ENCODE measurements around the gene SLX4IP. TPM values are rescaled to one million over a fixed set of nuclear protein-coding genes. Genes with fewer than 3 reads are reported as not detected.

Gene SLX4IP
- total and polyA plus RNA-seq, 2 donors (not counting 3 experiments of a cell fraction or from before 2014, with no cell fraction given), result 1.9 to 4.5 TPM

GRCh38 chr20:10558635-10559187, 123.6 kb downstream of the SLX4IP start:
- no peaks in the 10 kb centered on the region for H3K9me3 ChIP-seq (replicated peaks; ENCODE audit: control insufficient read depth, insufficient read depth, low read length)
- intact Hi-C loops (cut with micrococcal nuclease), result loop anchor here (5.0 to 10.0 kb wide), 5 partner anchors 39 to 944 kb away; no protein-coding TSS in a partner anchor
- no peaks in the 10 kb centered on the region for H3K27me3 ChIP-seq (ENCODE audit: control insufficient read depth in 2 of 2, insufficient read depth in 2 of 2, low read length in 2 of 2)
- no peaks in the 10 kb centered on the region for H3K9me1 ChIP-seq (replicated peaks; ENCODE audit: control insufficient read depth, extremely low read depth, insufficient read depth, low read length)
- no peak for DNase-seq (ENCODE audit: low read depth, low spot score)
- BruUV-seq (replicated peaks), result no TSS peak
- TF ChIP-seq POLR2A (IDR thresholded peaks at IDR 0.05; ENCODE audit: low read depth, low read length) (no peak), EZH2 (IDR thresholded peaks at IDR 0.05; ENCODE audit: borderline replicate concordance, low read depth, low read length, severe bottlenecking) (no peak), GATA2 (IDR thresholded peaks at IDR 0.05; ENCODE audit: insufficient read depth, insufficient read length, low read depth, low read length) (no peak), POLR2AphosphoS5 (IDR thresholded peaks at IDR 0.05; ENCODE audit: insufficient read depth, low read depth, low read length) (no peak), MAX (IDR thresholded peaks at IDR 0.05; ENCODE audit: insufficient read depth, insufficient read length) (no peak), MYC (IDR thresholded peaks at IDR 0.05; ENCODE audit: low read depth, low read length) (no peak), FOS (IDR thresholded peaks at IDR 0.05; ENCODE audit: borderline replicate concordance, insufficient read depth, low read length) (no peak)
- no peak overlapping the region for H3K4me2 ChIP-seq (ENCODE audit: insufficient read depth, low read length)
- H3K9ac ChIP-seq (replicated peaks; ENCODE audit: extremely low read depth, insufficient read depth, low read length), result no peak overlapping the region
- no peak overlapping the region for H3K4me3 ChIP-seq (replicated peaks in 1 of 3; ENCODE audit: insufficient read depth in 1 of 3, low read depth in 1 of 3, low read length in 3 of 3)
- H3K4me1 ChIP-seq (ENCODE audit: control insufficient read depth, extremely low read depth, insufficient read depth, low read length), result peaks cover 19% of the 10 kb centered on the region
- ChIA-PET POLR2A (interaction anchor here (0.7 kb wide), 1 partner anchor 43 kb away, joined by 5 read pairs; no protein-coding TSS in a partner anchor), CTCF (interaction anchor here (0.6 kb wide), 1 partner anchor 985 kb away, joined by 3 read pairs; no protein-coding TSS in a partner anchor)
- no peaks in the 10 kb centered on the region for H3K79me2 ChIP-seq (ENCODE audit: control insufficient read depth, insufficient read depth, low read length)
- dilution Hi-C loops (cut with MboI; ENCODE audit: extremely low pct_ligation_motif_present, low sequenced_read_pairs), result no loop called here
- FAIRE-seq, result no peak
- no peak overlapping the region for H2AFZ ChIP-seq (ENCODE audit: low read depth, low read length)
- no peaks in the 10 kb centered on the region for H4K20me1 ChIP-seq (replicated peaks; ENCODE audit: control insufficient read depth, extremely low read depth, insufficient read depth, low read length)
- no peak overlapping the region for H3K27ac ChIP-seq (ENCODE audit: insufficient read depth, low read depth, low read length)
- H3K36me3 ChIP-seq (ENCODE audit: control insufficient read depth in 2 of 2, extremely low read depth in 1 of 2, insufficient read depth in 2 of 2, low read length in 2 of 2), result no peaks in the 10 kb centered on the region

GRCh38 chr20:10559266-10559665, 124.2 kb downstream of the SLX4IP start:
- dilution Hi-C loops (cut with MboI; ENCODE audit: extremely low pct_ligation_motif_present, low sequenced_read_pairs) (no loop called here), intact Hi-C loops (cut with micrococcal nuclease) (loop anchor here (5.0 to 10.0 kb wide), 5 partner anchors 38 to 944 kb away; no protein-coding TSS in a partner anchor)
- Histone ChIP-seq H3K4me3 (replicated peaks in 1 of 3; ENCODE audit: insufficient read depth in 1 of 3, low read depth in 1 of 3, low read length in 3 of 3) (no peak overlapping the region), H3K27ac (ENCODE audit: insufficient read depth, low read depth, low read length) (no peak overlapping the region), H3K27me3 (ENCODE audit: control insufficient read depth in 2 of 2, insufficient read depth in 2 of 2, low read length in 2 of 2) (no peaks in the 10 kb centered on the region), H3K9me1 (replicated peaks; ENCODE audit: control insufficient read depth, extremely low read depth, insufficient read depth, low read length) (no peaks in the 10 kb centered on the region), H4K20me1 (replicated peaks; ENCODE audit: control insufficient read depth, extremely low read depth, insufficient read depth, low read length) (no peaks in the 10 kb centered on the region), H3K9ac (replicated peaks; ENCODE audit: extremely low read depth, insufficient read depth, low read length) (no peak overlapping the region), H3K79me2 (ENCODE audit: control insufficient read depth, insufficient read depth, low read length) (no peaks in the 10 kb centered on the region), H3K4me2 (ENCODE audit: insufficient read depth, low read length) (no peak overlapping the region), H3K36me3 (ENCODE audit: control insufficient read depth in 2 of 2, extremely low read depth in 1 of 2, insufficient read depth in 2 of 2, low read length in 2 of 2) (no peaks in the 10 kb centered on the region), H2AFZ (ENCODE audit: low read depth, low read length) (no peak overlapping the region), H3K9me3 (replicated peaks; ENCODE audit: control insufficient read depth, insufficient read depth, low read length) (no peaks in the 10 kb centered on the region), H3K4me1 (ENCODE audit: control insufficient read depth, extremely low read depth, insufficient read depth, low read length) (peaks cover 19% of the 10 kb centered on the region)
- POLR2A ChIA-PET, result no interaction called here
- FAIRE-seq (no peak), DNase-seq (ENCODE audit: low read depth, low spot score) (no peak)
- TF ChIP-seq POLR2AphosphoS5 (IDR thresholded peaks at IDR 0.05; ENCODE audit: insufficient read depth, low read depth, low read length) (no peak), EZH2 (IDR thresholded peaks at IDR 0.05; ENCODE audit: borderline replicate concordance, low read depth, low read length, severe bottlenecking) (no peak), GATA2 (IDR thresholded peaks at IDR 0.05; ENCODE audit: insufficient read depth, insufficient read length, low read depth, low read length) (no peak), MAX (IDR thresholded peaks at IDR 0.05; ENCODE audit: insufficient read depth, insufficient read length) (no peak), CTCF (IDR thresholded peaks at IDR 0.05; ENCODE audit: extremely low read depth in 1 of 2, insufficient read depth in 1 of 2, low read depth in 1 of 2, low read length in 2 of 2) (no peak), FOS (IDR thresholded peaks at IDR 0.05; ENCODE audit: borderline replicate concordance, insufficient read depth, low read length) (no peak)
- no TSS peak for BruUV-seq (replicated peaks)
- CTCF ChIA-PET, result no interaction called here
